ENCODE measurements around the gene NUDT1. TPM values are rescaled to one million over a fixed set of nuclear protein-coding genes. Genes with fewer than 3 reads are reported as not detected.

The NUDT1 gene
- total and polyA plus RNA-seq, 2 experiments from 2014 or later, result 54.5 to 163 TPM

DNA sequence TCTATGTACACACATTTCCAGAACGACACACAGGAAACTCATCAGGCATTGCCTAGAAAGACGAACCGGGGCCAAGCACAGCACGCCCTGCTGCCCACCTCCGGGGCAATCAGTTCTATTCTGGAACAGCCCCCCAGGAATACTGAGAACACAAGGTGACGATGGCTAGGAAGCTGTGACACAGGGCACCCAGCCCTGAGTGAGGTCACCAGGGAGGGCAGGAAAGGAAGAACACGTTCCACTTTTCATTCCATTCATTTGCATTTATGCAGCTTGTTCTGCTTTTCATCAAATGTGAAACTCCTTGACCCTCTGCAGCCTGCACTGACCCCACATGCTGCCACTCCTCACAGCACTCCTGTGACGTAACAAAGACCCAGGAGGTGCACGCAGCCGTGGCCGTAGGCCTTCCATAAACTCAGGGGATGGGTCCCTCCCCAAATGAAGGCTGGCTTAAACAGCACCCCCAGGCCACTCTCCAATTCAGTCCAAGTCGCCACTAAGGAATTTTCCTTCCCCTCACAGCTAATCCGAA is 38.2 kb upstream of the NUDT1 start:
- no peaks in the 10 kb centered on the region; the same call in 2 of the 3 replicates for H3K4me1 Mint-ChIP-seq
- H2AFZ ChIP-seq, result no peak overlapping the region
- no peaks in the 10 kb centered on the region for H3K4me1 ChIP-seq (ENCODE audit: insufficient read depth)
- no peak for ATAC-seq
- H3K9me2 ChIP-seq (ENCODE audit: insufficient read depth), result no peaks in the 10 kb centered on the region
- peaks cover 12% of the 10 kb centered on the region for H3K27me3 Mint-ChIP-seq (ENCODE audit: insufficient read depth, low read depth, poor library complexity)
- TF ChIP-seq ETS1 (IDR thresholded peaks at IDR 0.05) (no peak), ZNF114 (CRISPR knock-in tag; IDR thresholded peaks at IDR 0.05) (no peak), JUNB (IDR thresholded peaks at IDR 0.05; ENCODE audit: unreplicated experiment) (no peak), NANOG (IDR thresholded peaks at IDR 0.05; ENCODE audit: borderline replicate concordance) (no peak)
- H3K4me3 Mint-ChIP-seq, result no peak overlapping the region
- H3K79me2 ChIP-seq (replicated peaks; ENCODE audit: insufficient read depth), result peaks cover 14% of the 10 kb centered on the region; the same call in 1 of the 2 replicates
- peaks cover 44% of the 10 kb centered on the region for H3K36me3 Mint-ChIP-seq (ENCODE audit: low read depth)
- DNase-seq (ENCODE audit: low spot score), result no peak
- no peak overlapping the region for H3K4me3 ChIP-seq
- H3K27ac ChIP-seq (ENCODE audit: low read depth), result no peak overlapping the region
- H3K27me3 ChIP-seq (ENCODE audit: insufficient read depth), result no peaks in the 10 kb centered on the region
- no peaks in the 10 kb centered on the region; the same call in 1 of the 2 replicates for H3K36me3 ChIP-seq (ENCODE audit: insufficient read depth)
- no peaks in the 10 kb centered on the region for H3F3A ChIP-seq (replicated peaks; ENCODE audit: low read depth)
- H3K27ac Mint-ChIP-seq, result no peak overlapping the region
- no peaks in the 10 kb centered on the region for H3K9me3 Mint-ChIP-seq
- peaks cover 12% of the 10 kb centered on the region; the same call in 1 of the 2 replicates for H4K20me1 ChIP-seq (replicated peaks; ENCODE audit: insufficient read depth)
- H3K4me2 ChIP-seq, result no peak overlapping the region

DNA sequence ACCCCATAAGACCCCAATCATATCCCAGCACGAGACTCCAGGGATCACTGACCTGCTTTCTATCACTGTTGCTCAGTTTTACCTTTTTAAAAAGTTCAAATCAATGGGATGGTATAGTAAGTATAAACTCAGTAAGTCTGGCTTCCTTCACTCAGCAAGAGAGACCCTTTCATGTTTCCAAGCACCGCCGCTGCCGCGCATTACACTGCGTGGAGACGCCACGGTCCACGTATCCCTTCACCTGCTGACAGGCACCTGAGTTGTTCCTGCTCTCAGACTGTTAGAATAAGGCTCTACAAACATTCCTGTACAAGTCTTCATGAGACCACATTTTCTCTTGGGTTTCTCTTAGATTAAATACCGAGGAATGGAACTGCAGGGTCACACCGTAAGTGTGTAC is 37.6 kb upstream of the NUDT1 start:
- no peaks in the 10 kb centered on the region; the same call in 2 of the 3 replicates for H3K4me1 Mint-ChIP-seq
- Histone ChIP-seq H3K27me3 (ENCODE audit: insufficient read depth) (no peaks in the 10 kb centered on the region), H3K4me2 (no peak overlapping the region), H3K9me2 (ENCODE audit: insufficient read depth) (no peaks in the 10 kb centered on the region), H3K27ac (ENCODE audit: low read depth) (no peak overlapping the region), H4K20me1 (replicated peaks; ENCODE audit: insufficient read depth) (peaks cover 12% of the 10 kb centered on the region; the same call in 1 of the 2 replicates), H3K4me3 (no peak overlapping the region), H3K36me3 (ENCODE audit: insufficient read depth) (no peaks in the 10 kb centered on the region; the same call in 1 of the 2 replicates), H3F3A (replicated peaks; ENCODE audit: low read depth) (no peaks in the 10 kb centered on the region), H2AFZ (no peak overlapping the region), H3K4me1 (ENCODE audit: insufficient read depth) (no peaks in the 10 kb centered on the region), H3K79me2 (replicated peaks; ENCODE audit: insufficient read depth) (peaks cover 14% of the 10 kb centered on the region)
- H3K27me3 Mint-ChIP-seq (ENCODE audit: insufficient read depth, low read depth, poor library complexity), result peaks cover 9% of the 10 kb centered on the region
- H3K27ac Mint-ChIP-seq, result no peak overlapping the region
- no peaks in the 10 kb centered on the region for H3K9me3 Mint-ChIP-seq
- DNase-seq (ENCODE audit: low spot score) (no peak), ATAC-seq (no peak)
- peaks cover 41% of the 10 kb centered on the region for H3K36me3 Mint-ChIP-seq (ENCODE audit: low read depth)
- no peak overlapping the region for H3K4me3 Mint-ChIP-seq
- TF ChIP-seq ETS1 (IDR thresholded peaks at IDR 0.05) (no peak), CREB1 (CRISPR knock-in tag; IDR thresholded peaks at IDR 0.05; ENCODE audit: low read depth) (no peak), POLR2AphosphoS5 (IDR thresholded peaks at IDR 0.05; ENCODE audit: low read depth) (no peak), REST (IDR thresholded peaks at IDR 0.05; ENCODE audit: unreplicated experiment) (no peak), ZNF462 (CRISPR knock-in tag; IDR thresholded peaks at IDR 0.05) (no peak), EZH2phosphoT487 (IDR thresholded peaks at IDR 0.05; ENCODE audit: unreplicated experiment) (no peak), JUNB (IDR thresholded peaks at IDR 0.05; ENCODE audit: unreplicated experiment) (no peak), STAT1 (IDR thresholded peaks at IDR 0.05; ENCODE audit: unreplicated experiment) (no peak)

All from GM23338 (cell line).